PC-3 (cell line): ENCODE measurements around the gene CTBP2. TPM values are rescaled to one million over a fixed set of nuclear protein-coding genes. Genes with fewer than 3 reads are reported as not detected.

ENCODE experiments used
- ATAC-seq: fragments of 200-7000 bp; cut with Tn5 transposase; 2 replicates; pipeline ENCODE4 v1.9.1; 2020; ENCODE audit warnings: mild to moderate bottlenecking, moderate library complexity
- BruUV-seq: library from RNA; stranded (reverse); fragments of 400-500 nt; replicated peaks from 2 replicates; lab custom pipeline; 2021; lab: Mats Ljungman, UMichigan
- CTCF ChIA-PET: fragments of 300-600 bp; sonication (Branson Sonifier 250); formaldehyde crosslinking; loops from one replicate; lab custom pipeline; 2022; ENCODE audit warnings: antibody characterized with exemption; lab: Charles Lee
- POLR2A ChIA-PET: fragments of 300-600 bp; sonication (Branson Sonifier 250); formaldehyde crosslinking; loops from one replicate; lab custom pipeline; 2022; ENCODE audit warnings: antibody characterized with exemption; ENCODE audit not compliant: unreplicated experiment; lab: Charles Lee
- DNase-seq: peaks from one replicate; pipeline ENCODE4 v3.0.0-alpha.2; 2015
- H2AFZ ChIP-seq: fragments of 300-600 bp; sonication (generic); 2 replicates; pipeline ENCODE4 v1.6.0; 2016; ENCODE audit warnings: antibody characterized with exemption, low read length
- H3F3A ChIP-seq: fragments of 300-600 bp; sonication (generic); one replicate; pipeline ENCODE4 v1.6.0; 2017; ENCODE audit warnings: antibody characterized with exemption, low read length, control low read depth, mild to moderate bottlenecking; ENCODE audit not compliant: unreplicated experiment
- H3K27ac ChIP-seq: fragments of 300-600 bp; sonication (generic); 2 replicates; pipeline ENCODE4 v1.5.1; 2016; ENCODE audit warnings: mild to moderate bottlenecking, low read length
- H3K27me3 ChIP-seq: fragments of 300-600 bp; sonication (generic); 2 replicates; pipeline ENCODE4 v1.6.1; 2016; ENCODE audit warnings: low read length, mixed read lengths
- H3K36me3 ChIP-seq: fragments of 300-600 bp; sonication (generic); 2 replicates; pipeline ENCODE4 v1.6.1; 2016; ENCODE audit warnings: low read depth, mixed run types, low read length, mixed read lengths
- H3K4me1 ChIP-seq: fragments of 300-600 bp; sonication (generic); 2 replicates; pipeline ENCODE4 v1.5.1; 2016; ENCODE audit warnings: low read length; ENCODE audit not compliant: insufficient read depth
- H3K4me2 ChIP-seq: fragments of 300-600 bp; sonication (generic); 2 replicates; pipeline ENCODE4 v1.6.0; 2016; ENCODE audit warnings: low read length
- H3K4me3 ChIP-seq: fragments of 300-600 bp; sonication (generic); 2 replicates; pipeline ENCODE4 v1.5.1; 2016; ENCODE audit warnings: mild to moderate bottlenecking, low read length, mixed read lengths
- H3K79me2 ChIP-seq: fragments of 300-600 bp; sonication (generic); 2 replicates; pipeline ENCODE4 v1.6.1; 2017; ENCODE audit warnings: low read length, mixed read lengths
- H3K9ac ChIP-seq: fragments of 300-600 bp; sonication (generic); 2 replicates; pipeline ENCODE4 v1.6.0; 2016; ENCODE audit warnings: mild to moderate bottlenecking, low read length
- H3K9me2 ChIP-seq: fragments of 300-600 bp; sonication (generic); replicated peaks from 2 replicates; pipeline ENCODE4 v1.6.1; 2016; ENCODE audit warnings: mixed run types, low read length, mixed read lengths
- H3K9me3 ChIP-seq: fragments of 300-600 bp; sonication (generic); 2 replicates; pipeline ENCODE4 v1.6.1; 2016; ENCODE audit warnings: low read length, mixed read lengths
- H4K20me1 ChIP-seq: fragments of 300-600 bp; sonication (generic); 2 replicates; pipeline ENCODE4 v1.6.1; 2016; ENCODE audit warnings: low read length, mixed read lengths
- CTCF ChIP-seq: fragments of 300-600 bp; sonication (generic); conservative IDR thresholded peaks from 2 replicates; pipeline ENCODE4 v1.5.1; 2017; ENCODE audit warnings: antibody characterized with exemption, low read depth, mild to moderate bottlenecking, low read length
- EZH2 ChIP-seq: fragments of 300-600 bp; sonication (generic); IDR thresholded peaks from one replicate; pipeline ENCODE4 v1.6.1; 2017; ENCODE audit warnings: antibody characterized with exemption, mild to moderate bottlenecking, low read length; ENCODE audit not compliant: unreplicated experiment
- EZH2phosphoT487 ChIP-seq: fragments of 300-600 bp; sonication (generic); IDR thresholded peaks from 2 replicates; pipeline ENCODE4 v1.6.1; 2018; ENCODE audit warnings: mild to moderate bottlenecking, antibody characterized with exemption, low read length, borderline replicate concordance
- intact Hi-C: fragments of 100-400 bp; cut with micrococcal nuclease; formaldehyde crosslinking; loops from 2 replicates; pipeline ENCODE4 v1.9.0; 2023
- total RNA-seq: library from RNA; depleted of rRNA; stranded (reverse); fragments of >200 nt; gene quantifications from 2 replicates; pipeline ENCODE4 v1.2.3, GENCODE V29; 2014

Gene CTBP2
- total RNA-seq, 1 experiment from 2014 or later, result 78.9 TPM

- no peaks in the 10 kb centered on the region for H3K9me3 ChIP-seq
- POLR2A ChIA-PET, result no interaction called here
- no peak for TF ChIP-seq CTCF
- no peak for TF ChIP-seq EZH2
- no peak for TF ChIP-seq EZH2phosphoT487
- no peak overlapping the region for H3K27ac ChIP-seq
- peaks cover 4% of the 10 kb centered on the region; the same call in 1 of the 2 replicates for H3K36me3 ChIP-seq
- 0 out of 2 replicates have a peak, but pooled peaks cover 3% of the 10 kb centered on the region for H4K20me1 ChIP-seq
- intact Hi-C loops, result no loop called here
- no peaks in the 10 kb centered on the region for H3F3A ChIP-seq
- DNase-seq, result no peak
- H3K9me2 ChIP-seq, result no peaks in the 10 kb centered on the region
- H3K9ac ChIP-seq, result no peak overlapping the region
- BruUV-seq, result no TSS peak
- no peak for ATAC-seq
- H3K79me2 ChIP-seq, result peaks cover 100% of the 10 kb centered on the region
- H3K4me2 ChIP-seq, result no peak overlapping the region
- no peaks in the 10 kb centered on the region for H3K27me3 ChIP-seq
- CTCF ChIA-PET, result no interaction called here
- H2AFZ ChIP-seq, result no peak overlapping the region
- H3K4me1 ChIP-seq, result peaks cover 24% of the 10 kb centered on the region
- H3K4me3 ChIP-seq, result no peak overlapping the region
Measured at GRCh38 chr10:125144206-125144605, 16.2 kb downstream of the CTBP2 start.

GRCh38 chr10:125142946-125143345 lies 17.4 kb downstream of the CTBP2 start:
- intact Hi-C loops, result no loop called here
- no peak overlapping the region for H3K4me2 ChIP-seq
- peaks cover 15% of the 10 kb centered on the region for H3K4me1 ChIP-seq
- H3K27me3 ChIP-seq, result no peaks in the 10 kb centered on the region
- no peaks in the 10 kb centered on the region; the same call in none of the 2 replicates for H3K36me3 ChIP-seq
- no peak overlapping the region for H3K27ac ChIP-seq
- no peak overlapping the region for H3K4me3 ChIP-seq
- BruUV-seq, result no TSS peak
- peaks cover 100% of the 10 kb centered on the region for H3K79me2 ChIP-seq
- H3K9me3 ChIP-seq, result no peaks in the 10 kb centered on the region
- no peaks in the 10 kb centered on the region for H3K9me2 ChIP-seq
- no peaks in the 10 kb centered on the region for H3F3A ChIP-seq
- no peak for DNase-seq
- no peak for TF ChIP-seq EZH2
- no peak for TF ChIP-seq CTCF
- TF ChIP-seq EZH2phosphoT487, result no peak
- peaks cover 7% of the 10 kb centered on the region; the same call in 1 of the 2 replicates for H4K20me1 ChIP-seq
- H2AFZ ChIP-seq, result no peak overlapping the region
- ATAC-seq, result no peak
- ChIA-PET POLR2A (no interaction called here), CTCF (no interaction called here)
- no peak overlapping the region for H3K9ac ChIP-seq

DNA sequence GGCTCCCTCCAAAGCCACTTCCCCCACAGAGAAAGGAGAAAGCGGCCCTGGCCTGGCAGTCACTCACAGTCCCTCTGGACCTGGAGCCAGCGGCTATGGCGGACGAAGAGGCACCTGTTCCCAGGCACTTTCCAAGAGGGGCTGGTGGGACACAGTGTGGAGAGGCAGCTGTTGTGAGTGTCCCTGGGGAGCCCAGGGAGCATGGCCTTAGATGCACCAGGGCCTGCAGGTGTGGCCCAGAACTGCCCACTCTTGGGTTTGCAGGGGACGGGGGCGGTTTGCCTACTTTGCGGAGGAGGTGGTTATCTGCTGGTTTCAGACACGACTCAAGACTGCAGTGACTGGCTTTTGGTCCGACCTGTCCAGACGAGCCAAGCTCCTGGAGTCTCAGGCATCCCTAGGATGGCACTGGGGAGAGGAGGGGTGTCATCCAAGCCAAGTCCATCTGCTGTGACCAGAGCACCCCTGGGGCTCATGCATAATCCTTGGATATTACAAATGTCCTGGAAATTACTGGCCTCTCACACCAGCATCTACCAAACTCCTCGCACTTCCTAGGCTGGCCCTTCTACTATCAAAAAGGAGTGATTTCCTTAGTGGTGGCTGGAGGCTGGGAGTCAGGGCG lies 18.4 kb downstream of the CTBP2 start:
- Histone ChIP-seq H4K20me1 (peaks cover 7% of the 10 kb centered on the region; the same call in 1 of the 2 replicates), H3K4me3 (no peak overlapping the region), H2AFZ (no peak overlapping the region), H3K9ac (no peak overlapping the region), H3K4me2 (no peak overlapping the region), H3K27ac (no peak overlapping the region), H3K79me2 (peaks cover 100% of the 10 kb centered on the region), H3K9me3 (no peaks in the 10 kb centered on the region), H3K36me3 (no peaks in the 10 kb centered on the region; the same call in none of the 2 replicates), H3K4me1 (peaks cover 5% of the 10 kb centered on the region), H3F3A (no peaks in the 10 kb centered on the region), H3K9me2 (no peaks in the 10 kb centered on the region), H3K27me3 (no peaks in the 10 kb centered on the region)
- BruUV-seq, result no TSS peak
- intact Hi-C loops, result no loop called here
- ATAC-seq (no peak), DNase-seq (no peak)
- ChIA-PET POLR2A (no interaction called here), CTCF (no interaction called here)
- no peak for TF ChIP-seq EZH2
- no peak for TF ChIP-seq CTCF
- TF ChIP-seq EZH2phosphoT487, result no peak
